ENCODE data around the gene WDFY4. TPM values are rescaled to one million over a fixed set of nuclear protein-coding genes. Genes with fewer than 3 reads are reported as not detected.

WDFY4 gene
- polyA plus RNA-seq, 1 of the 3 experiments (the other 2 are of a cell fraction) = not detected

- H3K4me1 ChIP-seq (ENCODE audit: control insufficient read depth in 1 of 2, insufficient read depth in 2 of 2, low read depth in 1 of 2, low read length in 1 of 2) = peaks cover 0 to 11% of the 10 kb centered on the region in 2 experiments; a peak in 1 of 4 replicates
- POLR2A ChIA-PET = no interaction called here
- H3K9me3 ChIP-seq = no peaks in the 10 kb centered on the region; the same call in 1 of the 2 replicates
- peak; percentile 52 for DNase-seq
- H3K9me2 ChIP-seq = no peaks in the 10 kb centered on the region
- H2AFZ ChIP-seq (ENCODE audit: low read depth) = no peak overlapping the region
- no peak overlapping the region for H3K9ac ChIP-seq
- H3K27ac ChIP-seq (ENCODE audit: low read depth in 2 of 2, low read length in 1 of 2) = no peak overlapping the region
- 8% methylated on average over 8 of the region's 8 CpGs for WGBS (ENCODE audit: low lambda C conversion rate)
- H3K27me3 ChIP-seq (ENCODE audit: insufficient read depth) = no peaks in the 10 kb centered on the region
- no peak overlapping the region for H3K4me2 ChIP-seq
- no peak for TF ChIP-seq JUND (IDR thresholded peaks at IDR 0.05)
- TF ChIP-seq, protein P1, sequence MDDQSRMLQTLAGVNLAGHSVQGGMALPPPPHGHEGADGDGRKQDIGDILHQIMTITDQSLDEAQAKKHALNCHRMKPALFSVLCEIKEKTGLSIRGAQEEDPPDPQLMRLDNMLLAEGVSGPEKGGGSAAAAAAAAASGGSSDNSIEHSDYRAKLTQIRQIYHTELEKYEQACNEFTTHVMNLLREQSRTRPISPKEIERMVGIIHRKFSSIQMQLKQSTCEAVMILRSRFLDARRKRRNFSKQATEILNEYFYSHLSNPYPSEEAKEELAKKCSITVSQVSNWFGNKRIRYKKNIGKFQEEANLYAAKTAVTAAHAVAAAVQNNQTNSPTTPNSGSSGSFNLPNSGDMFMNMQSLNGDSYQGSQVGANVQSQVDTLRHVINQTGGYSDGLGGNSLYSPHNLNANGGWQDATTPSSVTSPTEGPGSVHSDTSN (IDR thresholded peaks at IDR 0.05) = no peak
- no peak for TF ChIP-seq MEF2A (IDR thresholded peaks at IDR 0.05; ENCODE audit: borderline replicate concordance, low read depth)
- no peak for TF ChIP-seq GABPA (IDR thresholded peaks at IDR 0.05; ENCODE audit: low read depth)
- TF ChIP-seq RAD21 (IDR thresholded peaks at IDR 0.05; ENCODE audit: low read length) = no peak
- no peak for TF ChIP-seq EZH2phosphoT487 (IDR thresholded peaks at IDR 0.05; ENCODE audit: borderline replicate concordance, low read depth)
- TF ChIP-seq CHD2 (IDR thresholded peaks at IDR 0.05; ENCODE audit: low read length, partially characterized antibody) = no peak
- TF ChIP-seq YY1 (IDR thresholded peaks at IDR 0.05; ENCODE audit: low read depth) = no peak
- TF ChIP-seq, protein P2, sequence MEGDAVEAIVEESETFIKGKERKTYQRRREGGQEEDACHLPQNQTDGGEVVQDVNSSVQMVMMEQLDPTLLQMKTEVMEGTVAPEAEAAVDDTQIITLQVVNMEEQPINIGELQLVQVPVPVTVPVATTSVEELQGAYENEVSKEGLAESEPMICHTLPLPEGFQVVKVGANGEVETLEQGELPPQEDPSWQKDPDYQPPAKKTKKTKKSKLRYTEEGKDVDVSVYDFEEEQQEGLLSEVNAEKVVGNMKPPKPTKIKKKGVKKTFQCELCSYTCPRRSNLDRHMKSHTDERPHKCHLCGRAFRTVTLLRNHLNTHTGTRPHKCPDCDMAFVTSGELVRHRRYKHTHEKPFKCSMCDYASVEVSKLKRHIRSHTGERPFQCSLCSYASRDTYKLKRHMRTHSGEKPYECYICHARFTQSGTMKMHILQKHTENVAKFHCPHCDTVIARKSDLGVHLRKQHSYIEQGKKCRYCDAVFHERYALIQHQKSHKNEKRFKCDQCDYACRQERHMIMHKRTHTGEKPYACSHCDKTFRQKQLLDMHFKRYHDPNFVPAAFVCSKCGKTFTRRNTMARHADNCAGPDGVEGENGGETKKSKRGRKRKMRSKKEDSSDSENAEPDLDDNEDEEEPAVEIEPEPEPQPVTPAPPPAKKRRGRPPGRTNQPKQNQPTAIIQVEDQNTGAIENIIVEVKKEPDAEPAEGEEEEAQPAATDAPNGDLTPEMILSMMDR (IDR thresholded peaks at IDR 0.05) = no peak
- TF ChIP-seq SIN3A (IDR thresholded peaks at IDR 0.05; ENCODE audit: borderline replicate concordance, low read depth, low read length) = no peak
- no peak for TF ChIP-seq POLR2AphosphoS5 (IDR thresholded peaks at IDR 0.05; ENCODE audit: low read depth, low read length)
- TF ChIP-seq TCF12 (IDR thresholded peaks at IDR 0.05) = no peak
- no peak for TF ChIP-seq MAX (IDR thresholded peaks at IDR 0.05; ENCODE audit: low read depth)
- TF ChIP-seq TEAD4 (IDR thresholded peaks at IDR 0.05; ENCODE audit: borderline replicate concordance, insufficient read depth) = no peak
- TF ChIP-seq RXRA (IDR thresholded peaks at IDR 0.05; ENCODE audit: borderline replicate concordance, low read depth) = no peak
- no peak for TF ChIP-seq REST (IDR thresholded peaks at IDR 0.05; ENCODE audit: low read depth, low read length)
- H3K4me3 ChIP-seq (ENCODE audit: low read depth in 2 of 2, low read length in 1 of 2) = no peak overlapping the region
- no peaks in the 10 kb centered on the region for H3K79me2 ChIP-seq (ENCODE audit: insufficient read depth)
- CTCF ChIA-PET = no interaction called here
- H4K20me1 ChIP-seq (ENCODE audit: insufficient read depth) = no peaks in the 10 kb centered on the region
- no peaks in the 10 kb centered on the region for H3F3A ChIP-seq (replicated peaks; ENCODE audit: insufficient read depth)
- no peaks in the 10 kb centered on the region for H3K36me3 ChIP-seq (replicated peaks in 1 of 2; ENCODE audit: control insufficient read depth in 1 of 2, insufficient read depth in 2 of 2, low read length in 1 of 2)
Observed at GRCh38 chr10:48691812-48692528, 7.3 kb downstream of the WDFY4 start.
